ENCODE data around the gene BTC. TPM values are rescaled to one million over a fixed set of nuclear protein-coding genes. Genes with fewer than 3 reads are reported as not detected.

The BTC gene
- total and polyA plus RNA-seq, 4 donors, result 0.09 to 0.84 (median 0.36) TPM

DNA sequence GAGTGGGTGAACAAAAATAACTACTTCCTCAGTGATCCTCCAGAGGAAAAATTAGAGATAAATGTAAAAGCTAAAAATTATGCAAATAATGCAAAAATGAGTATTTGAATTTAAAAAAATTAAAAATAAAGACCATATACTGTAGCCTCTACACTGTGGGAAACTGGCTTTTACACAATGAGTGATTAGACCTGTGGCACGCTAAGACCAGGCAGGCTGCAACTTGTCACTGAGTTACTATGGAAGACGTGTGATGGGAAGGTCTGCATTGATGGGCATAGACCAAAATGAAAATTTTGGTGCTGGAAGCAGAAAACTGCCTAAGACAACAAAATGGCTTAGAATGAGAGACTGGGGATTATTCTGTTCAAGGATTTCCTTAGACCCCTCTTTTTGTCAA lies 30.2 kb downstream of the BTC start:
- H3K4me3 ChIP-seq (ENCODE audit: low read depth in 1 of 3, low read length in 3 of 3), result no peak overlapping the region
- H3K36me3 ChIP-seq (ENCODE audit: control insufficient read depth in 4 of 4, insufficient read depth in 3 of 4, low read depth in 1 of 4, low read length in 3 of 4), result no peaks in the 10 kb centered on the region
- TF ChIP-seq RAD21 (IDR thresholded peaks at IDR 0.05) (no peak), HNF4G (IDR thresholded peaks at IDR 0.05) (no peak), REST (IDR thresholded peaks at IDR 0.05) (no peak), TAF1 (conservative IDR thresholded peaks at IDR 0.05) (no peak), RXRA (IDR thresholded peaks at IDR 0.05) (no peak), ZBTB33 (IDR thresholded peaks at IDR 0.05) (no peak), YY1 (IDR thresholded peaks at IDR 0.05) (no peak)
- no peaks in the 10 kb centered on the region for H3K4me1 ChIP-seq (ENCODE audit: control insufficient read depth in 4 of 4, insufficient read depth in 4 of 4, low read length in 3 of 4)
- no peak overlapping the region for H3K9ac ChIP-seq (ENCODE audit: low read depth in 1 of 2, low read length in 2 of 2)
- DNase-seq (ENCODE audit: low spot score), result no peak
- H3K27ac ChIP-seq (ENCODE audit: low read depth in 1 of 2, low read length in 2 of 2), result no peak overlapping the region
- 91% methylated on average over 2 of the region's 2 CpGs for WGBS
- H3K9me3 ChIP-seq (ENCODE audit: control insufficient read depth in 4 of 4, low read length in 3 of 4), result no peaks in the 10 kb centered on the region
- H3K27me3 ChIP-seq (ENCODE audit: control insufficient read depth in 4 of 4, insufficient read depth in 4 of 4, low read length in 3 of 4), result no peaks in the 10 kb centered on the region

DNA sequence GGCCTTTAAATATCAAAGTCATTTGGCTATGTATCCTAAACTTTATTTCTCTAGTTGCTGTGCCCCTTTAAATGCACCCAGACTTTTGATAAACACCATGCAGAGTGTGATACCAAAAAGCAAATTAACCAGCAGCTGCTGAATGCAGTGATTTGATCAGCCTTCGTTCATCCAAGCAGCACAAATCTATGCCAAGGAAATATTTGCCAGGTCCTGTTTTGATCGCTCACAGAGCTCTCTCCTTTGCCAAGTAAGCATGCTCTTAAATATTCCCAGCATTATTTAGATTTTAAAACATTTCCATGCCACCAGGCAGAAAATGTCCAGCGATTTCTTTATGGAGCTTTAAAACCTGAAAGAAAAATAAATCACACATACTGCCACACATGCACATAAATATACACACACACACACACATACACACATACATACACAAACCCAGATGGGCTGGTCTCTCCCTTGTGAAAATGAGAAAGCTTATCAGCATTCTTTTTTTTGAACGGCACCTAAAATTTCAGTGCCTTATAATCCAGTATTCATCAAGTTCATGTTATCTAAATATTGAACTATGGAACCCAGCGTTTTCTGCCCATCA lies 35.7 kb downstream of the BTC start:
- TF ChIP-seq NR2F2 (IDR thresholded peaks at IDR 0.05), result no peak
- no peak for TF ChIP-seq RXRA (IDR thresholded peaks at IDR 0.05)
- no peak for TF ChIP-seq YY1 (IDR thresholded peaks at IDR 0.05)
- TF ChIP-seq ZBTB33 (IDR thresholded peaks at IDR 0.05), result no peak
- TF ChIP-seq EGR1 (IDR thresholded peaks at IDR 0.05; ENCODE audit: low read depth in 2 of 2), result no peak
- TF ChIP-seq ATF3 (IDR thresholded peaks at IDR 0.05), result no peak
- TF ChIP-seq REST (IDR thresholded peaks at IDR 0.05), result no peak
- no peak for TF ChIP-seq RAD21 (IDR thresholded peaks at IDR 0.05)
- TF ChIP-seq TAF1 (conservative IDR thresholded peaks at IDR 0.05), result no peak
- no peak for TF ChIP-seq HNF4A (conservative IDR thresholded peaks at IDR 0.05)
- TF ChIP-seq SP1 (IDR thresholded peaks at IDR 0.05), result no peak
- TF ChIP-seq FOXA2 (IDR thresholded peaks at IDR 0.05), result no peak
- no peak for TF ChIP-seq GABPA (IDR thresholded peaks at IDR 0.05 in 1 of 2, conservative IDR thresholded peaks at IDR 0.05 in 1 of 2)
- no peak for TF ChIP-seq HNF4G (IDR thresholded peaks at IDR 0.05)
- TF ChIP-seq JUND (IDR thresholded peaks at IDR 0.05), result no peak
- no peak for TF ChIP-seq CTCF (IDR thresholded peaks at IDR 0.05; ENCODE audit: low read depth, low read length, missing input control)
- TF ChIP-seq MAX (IDR thresholded peaks at IDR 0.05), result no peak
- H3K36me3 ChIP-seq (ENCODE audit: control insufficient read depth in 4 of 4, insufficient read depth in 3 of 4, low read depth in 1 of 4, low read length in 3 of 4), result no peaks in the 10 kb centered on the region
- H3K4me1 ChIP-seq (ENCODE audit: control insufficient read depth in 4 of 4, insufficient read depth in 4 of 4, low read length in 3 of 4), result no peaks in the 10 kb centered on the region
- H3K4me3 ChIP-seq (ENCODE audit: low read depth in 1 of 3, low read length in 3 of 3), result no peak overlapping the region
- no peak overlapping the region for H3K27ac ChIP-seq (ENCODE audit: low read depth in 1 of 2, low read length in 2 of 2)
- 59% methylated on average over 5 of the region's 5 CpGs for WGBS
- H3K27me3 ChIP-seq (ENCODE audit: control insufficient read depth in 4 of 4, insufficient read depth in 4 of 4, low read length in 3 of 4), result no peaks in the 10 kb centered on the region
- no peaks in the 10 kb centered on the region for H3K9me3 ChIP-seq (ENCODE audit: control insufficient read depth in 4 of 4, low read length in 3 of 4)
- DNase-seq (ENCODE audit: low spot score), result no peak
- H3K9ac ChIP-seq (ENCODE audit: low read depth in 1 of 2, low read length in 2 of 2), result no peak overlapping the region
